Astrocyte (in vitro differentiated cells and primary cell): ENCODE results near the gene CACNA2D1.

Source experiments
- EZH2 ChIP-seq: IDR thresholded peaks from 2 replicates; pipeline ENCODE4 v1.6.1; 2012; ENCODE audit warnings: mild to moderate bottlenecking, low read length, inconsistent platforms; ENCODE audit not compliant: insufficient read depth
- TF ChIP-seq, protein P1 (sequence below): IDR thresholded peaks from 2 replicates; pipeline ENCODE4 v1.5.1; 2011; ENCODE audit warnings: low read depth, mild to moderate bottlenecking, inconsistent platforms, low read length, moderate library complexity; ENCODE audit not compliant: insufficient read depth

DNA sequence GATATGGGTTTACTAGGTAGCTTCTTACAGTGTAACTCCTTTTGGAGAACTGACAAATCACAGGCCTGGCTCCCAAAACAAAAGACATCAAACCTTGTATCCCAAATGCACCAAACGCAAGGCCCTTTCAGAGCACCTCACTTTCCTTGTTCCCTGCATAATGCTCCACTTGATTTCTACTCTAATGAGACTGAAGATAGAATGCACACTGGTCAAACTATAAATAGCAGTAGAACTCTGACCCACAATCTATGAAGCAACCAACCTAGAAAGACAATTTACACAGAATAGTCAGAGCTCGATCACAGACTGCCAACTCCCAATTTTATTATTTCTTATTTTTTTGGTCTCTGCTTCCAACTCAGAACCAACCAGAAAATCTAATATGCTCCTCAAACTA, 214.4 kb downstream of the CACNA2D1 start:
- TF ChIP-seq, protein P1, sequence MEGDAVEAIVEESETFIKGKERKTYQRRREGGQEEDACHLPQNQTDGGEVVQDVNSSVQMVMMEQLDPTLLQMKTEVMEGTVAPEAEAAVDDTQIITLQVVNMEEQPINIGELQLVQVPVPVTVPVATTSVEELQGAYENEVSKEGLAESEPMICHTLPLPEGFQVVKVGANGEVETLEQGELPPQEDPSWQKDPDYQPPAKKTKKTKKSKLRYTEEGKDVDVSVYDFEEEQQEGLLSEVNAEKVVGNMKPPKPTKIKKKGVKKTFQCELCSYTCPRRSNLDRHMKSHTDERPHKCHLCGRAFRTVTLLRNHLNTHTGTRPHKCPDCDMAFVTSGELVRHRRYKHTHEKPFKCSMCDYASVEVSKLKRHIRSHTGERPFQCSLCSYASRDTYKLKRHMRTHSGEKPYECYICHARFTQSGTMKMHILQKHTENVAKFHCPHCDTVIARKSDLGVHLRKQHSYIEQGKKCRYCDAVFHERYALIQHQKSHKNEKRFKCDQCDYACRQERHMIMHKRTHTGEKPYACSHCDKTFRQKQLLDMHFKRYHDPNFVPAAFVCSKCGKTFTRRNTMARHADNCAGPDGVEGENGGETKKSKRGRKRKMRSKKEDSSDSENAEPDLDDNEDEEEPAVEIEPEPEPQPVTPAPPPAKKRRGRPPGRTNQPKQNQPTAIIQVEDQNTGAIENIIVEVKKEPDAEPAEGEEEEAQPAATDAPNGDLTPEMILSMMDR = no peak
- no peak for TF ChIP-seq EZH2
